DOHH2 (cell line): Measurements from ENCODE around the gene PEX5L.
A peak's percentile ranks its signal among the peaks of the same experiment; 100 is the strongest.

Experiments
- H3F3A ChIP-seq: fragments of 200-600 bp; sonication (generic), shearing (Covaris generic); 2 replicates; pipeline ENCODE4 v1.6.0; 2016; ENCODE audit warnings: antibody characterized with exemption, mild to moderate bottlenecking; ENCODE audit not compliant: control insufficient read depth, insufficient read depth
- H3K27ac ChIP-seq: fragments of 200-600 bp; sonication (generic); 2 replicates; pipeline ENCODE4 v1.5.1; 2014; ENCODE audit warnings: low read depth, mild to moderate bottlenecking, low read length, moderate library complexity
- H3K27me3 ChIP-seq: fragments of 200-600 bp; sonication (generic); 2 replicates; pipeline ENCODE4 v1.6.1; 2014; ENCODE audit warnings: mild to moderate bottlenecking, low read length, mixed read lengths; ENCODE audit not compliant: control insufficient read depth
- H3K36me3 ChIP-seq: fragments of 200-600 bp; sonication (generic); 2 replicates; pipeline ENCODE4 v1.6.1; 2014; ENCODE audit warnings: mild to moderate bottlenecking, low read length, moderate library complexity, mixed read lengths; ENCODE audit not compliant: control insufficient read depth
- H3K4me1 ChIP-seq: fragments of 200-600 bp; sonication (generic); 2 replicates; pipeline ENCODE4 v1.6.1; 2014; ENCODE audit warnings: mild to moderate bottlenecking, low read length, mixed read lengths; ENCODE audit not compliant: control insufficient read depth
- H3K4me2 ChIP-seq: fragments of 200-600 bp; sonication (generic); 2 replicates; pipeline ENCODE4 v1.6.0; 2014; ENCODE audit warnings: mild to moderate bottlenecking, low read length, moderate library complexity
- H3K4me3 ChIP-seq: fragments of 200-600 bp; sonication (generic); 2 replicates; pipeline ENCODE4 v1.5.1; 2014; ENCODE audit warnings: mild to moderate bottlenecking, low read length, mixed read lengths
- H3K79me2 ChIP-seq: fragments of 200-600 bp; sonication (generic); 2 replicates; pipeline ENCODE4 v1.6.1; 2014; ENCODE audit warnings: mild to moderate bottlenecking, low read length, mixed read lengths; ENCODE audit not compliant: control insufficient read depth
- H3K9me2 ChIP-seq: fragments of 200-600 bp; sonication (generic); replicated peaks from 2 replicates; pipeline ENCODE4 v1.6.1; 2014; ENCODE audit warnings: mild to moderate bottlenecking, low read length, mixed read lengths; ENCODE audit not compliant: control insufficient read depth
- H3K9me3 ChIP-seq: fragments of 200-600 bp; sonication (generic); 2 replicates; pipeline ENCODE4 v1.6.1; 2014; ENCODE audit warnings: antibody characterized with exemption, low read length, mixed read lengths; ENCODE audit not compliant: control insufficient read depth, insufficient read depth
- H4K20me1 ChIP-seq: fragments of 200-600 bp; sonication (generic); 2 replicates; pipeline ENCODE4 v1.6.0; 2014; ENCODE audit warnings: low read depth, mild to moderate bottlenecking, antibody characterized with exemption, low read length, moderate library complexity; ENCODE audit not compliant: control insufficient read depth, insufficient read depth
- EZH2phosphoT487 ChIP-seq: fragments of 200-600 bp; sonication (generic); IDR thresholded peaks from 2 replicates; pipeline ENCODE4 v1.6.1; 2017; ENCODE audit warnings: borderline replicate concordance, mild to moderate bottlenecking, antibody characterized with exemption, low read length, moderate library complexity, mixed read lengths
- TF ChIP-seq, protein P1 (sequence below): fragments of 200-600 bp; sonication (generic); IDR thresholded peaks from one replicate; pipeline ENCODE4 v1.5.1; 2014; ENCODE audit warnings: antibody characterized with exemption, mild to moderate bottlenecking, low read depth, low read length; ENCODE audit not compliant: poor library complexity, severe bottlenecking

The PEX5L gene

GRCh38 chr3:179769411-179770247 lies 267.1 kb downstream of the PEX5L start:
- Histone ChIP-seq H3K27ac (no peak overlapping the region), H3K9me2 (no peaks in the 10 kb centered on the region), H3K27me3 (no peaks in the 10 kb centered on the region), H3K4me3 (no peak overlapping the region), H3K79me2 (no peaks in the 10 kb centered on the region), H4K20me1 (no peaks in the 10 kb centered on the region), H3K4me2 (no peak overlapping the region), H3K36me3 (peaks cover 78% of the 10 kb centered on the region), H3K9me3 (peaks cover 3% of the 10 kb centered on the region; the same call in 1 of the 2 replicates), H3K4me1 (no peaks in the 10 kb centered on the region), H3F3A (no peaks in the 10 kb centered on the region)
- TF ChIP-seq EZH2phosphoT487: no peak

DNA sequence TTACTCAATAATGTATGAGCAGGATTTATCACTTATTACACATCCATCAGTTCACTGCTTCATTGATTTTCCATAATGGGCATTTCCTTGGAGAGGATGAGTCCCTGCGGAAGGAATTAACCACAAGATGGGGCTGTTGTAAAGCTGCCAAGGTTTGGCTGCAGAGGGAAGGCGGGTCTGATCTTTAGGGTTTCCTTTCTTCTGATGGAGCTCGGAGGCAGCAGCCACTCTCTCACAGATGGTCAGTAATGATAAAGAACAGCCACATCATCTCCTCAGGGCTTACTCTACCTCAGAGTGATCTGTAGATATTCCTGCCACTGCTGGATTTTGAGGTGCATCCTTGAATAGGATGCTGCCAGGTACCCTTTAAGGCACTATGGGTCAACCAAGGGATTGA lies 268.7 kb downstream of the PEX5L start:
- Histone ChIP-seq H3F3A (no peaks in the 10 kb centered on the region), H3K36me3 (peaks cover 76% of the 10 kb centered on the region), H3K27ac (no peak overlapping the region), H3K4me2 (no peak overlapping the region), H3K9me3 (peaks cover 3% of the 10 kb centered on the region; the same call in 1 of the 2 replicates), H3K27me3 (no peaks in the 10 kb centered on the region), H4K20me1 (no peaks in the 10 kb centered on the region), H3K79me2 (no peaks in the 10 kb centered on the region), H3K4me3 (no peak overlapping the region), H3K9me2 (no peaks in the 10 kb centered on the region), H3K4me1 (no peaks in the 10 kb centered on the region)
- TF ChIP-seq, protein P1, sequence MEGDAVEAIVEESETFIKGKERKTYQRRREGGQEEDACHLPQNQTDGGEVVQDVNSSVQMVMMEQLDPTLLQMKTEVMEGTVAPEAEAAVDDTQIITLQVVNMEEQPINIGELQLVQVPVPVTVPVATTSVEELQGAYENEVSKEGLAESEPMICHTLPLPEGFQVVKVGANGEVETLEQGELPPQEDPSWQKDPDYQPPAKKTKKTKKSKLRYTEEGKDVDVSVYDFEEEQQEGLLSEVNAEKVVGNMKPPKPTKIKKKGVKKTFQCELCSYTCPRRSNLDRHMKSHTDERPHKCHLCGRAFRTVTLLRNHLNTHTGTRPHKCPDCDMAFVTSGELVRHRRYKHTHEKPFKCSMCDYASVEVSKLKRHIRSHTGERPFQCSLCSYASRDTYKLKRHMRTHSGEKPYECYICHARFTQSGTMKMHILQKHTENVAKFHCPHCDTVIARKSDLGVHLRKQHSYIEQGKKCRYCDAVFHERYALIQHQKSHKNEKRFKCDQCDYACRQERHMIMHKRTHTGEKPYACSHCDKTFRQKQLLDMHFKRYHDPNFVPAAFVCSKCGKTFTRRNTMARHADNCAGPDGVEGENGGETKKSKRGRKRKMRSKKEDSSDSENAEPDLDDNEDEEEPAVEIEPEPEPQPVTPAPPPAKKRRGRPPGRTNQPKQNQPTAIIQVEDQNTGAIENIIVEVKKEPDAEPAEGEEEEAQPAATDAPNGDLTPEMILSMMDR: peak; percentile 32
- no peak for TF ChIP-seq EZH2phosphoT487

DNA sequence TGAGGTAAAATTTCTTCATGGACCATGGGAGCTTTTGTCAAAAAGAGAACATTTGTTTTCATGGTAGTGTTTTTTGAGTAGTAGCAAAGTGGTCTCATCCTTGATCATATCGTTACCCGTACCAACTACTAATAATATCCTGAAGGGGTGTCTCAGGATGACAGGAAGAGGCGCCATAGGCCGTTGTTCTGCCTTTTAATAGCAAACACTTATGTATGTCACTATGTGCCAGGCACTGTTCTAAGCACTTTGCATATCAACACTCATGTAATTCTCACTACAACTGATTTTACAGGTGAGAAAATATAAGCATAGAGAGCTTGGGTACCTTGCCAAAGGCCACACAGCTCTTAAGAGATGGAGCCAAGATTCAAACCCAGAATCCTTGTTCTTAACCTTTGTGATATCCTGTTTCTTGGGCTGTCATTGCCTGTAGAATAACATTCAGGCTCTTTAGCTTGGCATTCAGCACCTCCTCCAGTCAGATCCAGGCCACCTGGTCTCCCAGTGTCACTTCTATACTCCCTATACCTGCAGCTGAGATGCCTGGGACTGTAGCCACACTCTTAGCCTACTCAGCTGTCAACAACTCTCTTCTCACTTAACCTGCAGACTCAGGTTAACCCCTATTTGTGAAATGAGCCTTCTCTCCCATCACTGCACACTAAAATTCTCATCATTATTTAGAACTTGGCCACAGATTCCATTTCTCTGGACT lies 270.2 kb downstream of the PEX5L start:
- H3K4me2 ChIP-seq: no peak overlapping the region
- no peaks in the 10 kb centered on the region for H3K27me3 ChIP-seq
- H3K4me3 ChIP-seq: no peak overlapping the region
- peaks cover 72% of the 10 kb centered on the region for H3K36me3 ChIP-seq
- TF ChIP-seq, protein P1: no peak
- no peak for TF ChIP-seq EZH2phosphoT487
- no peaks in the 10 kb centered on the region for H3F3A ChIP-seq
- no peaks in the 10 kb centered on the region for H3K9me2 ChIP-seq
- no peaks in the 10 kb centered on the region for H4K20me1 ChIP-seq
- no peaks in the 10 kb centered on the region for H3K79me2 ChIP-seq
- no peak overlapping the region for H3K27ac ChIP-seq
- H3K9me3 ChIP-seq: no peaks in the 10 kb centered on the region
- H3K4me1 ChIP-seq: no peaks in the 10 kb centered on the region

- peaks cover 70% of the 10 kb centered on the region for H3K36me3 ChIP-seq
- no peaks in the 10 kb centered on the region for H3K9me3 ChIP-seq
- no peak overlapping the region for H3K4me3 ChIP-seq
- no peak overlapping the region for H3K27ac ChIP-seq
- H3K4me2 ChIP-seq: no peak overlapping the region
- H4K20me1 ChIP-seq: no peaks in the 10 kb centered on the region
- H3K9me2 ChIP-seq: no peaks in the 10 kb centered on the region
- no peaks in the 10 kb centered on the region for H3F3A ChIP-seq
- H3K4me1 ChIP-seq: no peaks in the 10 kb centered on the region
- TF ChIP-seq, protein P1: no peak
- no peak for TF ChIP-seq EZH2phosphoT487
- no peaks in the 10 kb centered on the region for H3K27me3 ChIP-seq
- H3K79me2 ChIP-seq: no peaks in the 10 kb centered on the region
Observed at GRCh38 chr3:179765396-179765795, 271.3 kb downstream of the PEX5L start.
